HG03520 (cell line): ENCODE data around the gene HCN3.
"Not testable (repeated sequence)": the region's sequence is repeated elsewhere in the genome, so short reads cannot be mapped to it uniquely, and the experiment has no call there.

Source experiments
- ATAC-seq: cut with Tn5 transposase; IDR thresholded peaks from one replicate; pipeline ENCODE4 v1.9.1; 2021; ENCODE audit warnings: mild to moderate bottlenecking, moderate library complexity; ENCODE audit not compliant: unreplicated experiment

The HCN3 gene

DNA sequence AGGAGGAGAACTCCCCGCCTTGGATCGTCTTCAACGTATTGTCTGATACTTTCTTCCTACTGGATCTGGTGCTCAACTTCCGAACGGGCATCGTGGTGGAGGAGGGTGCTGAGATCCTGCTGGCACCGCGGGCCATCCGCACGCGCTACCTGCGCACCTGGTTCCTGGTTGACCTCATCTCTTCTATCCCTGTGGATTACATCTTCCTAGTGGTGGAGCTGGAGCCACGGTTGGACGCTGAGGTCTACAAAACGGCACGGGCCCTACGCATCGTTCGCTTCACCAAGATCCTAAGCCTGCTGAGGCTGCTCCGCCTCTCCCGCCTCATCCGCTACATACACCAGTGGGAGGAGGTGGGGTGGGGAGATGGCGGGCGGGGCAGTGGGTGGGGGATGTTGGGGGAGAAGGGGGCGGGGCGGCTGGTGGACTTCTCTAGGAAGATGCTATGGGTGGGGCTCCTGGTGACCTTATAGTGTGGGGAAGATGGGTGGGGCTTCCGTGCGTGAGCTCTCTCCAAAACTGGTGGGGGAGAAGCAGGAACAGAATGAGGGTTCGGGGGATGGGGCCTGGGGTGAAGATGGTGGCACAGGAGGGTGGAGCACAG lies 5.3 kb downstream of the HCN3 start:
- no peak for ATAC-seq

DNA sequence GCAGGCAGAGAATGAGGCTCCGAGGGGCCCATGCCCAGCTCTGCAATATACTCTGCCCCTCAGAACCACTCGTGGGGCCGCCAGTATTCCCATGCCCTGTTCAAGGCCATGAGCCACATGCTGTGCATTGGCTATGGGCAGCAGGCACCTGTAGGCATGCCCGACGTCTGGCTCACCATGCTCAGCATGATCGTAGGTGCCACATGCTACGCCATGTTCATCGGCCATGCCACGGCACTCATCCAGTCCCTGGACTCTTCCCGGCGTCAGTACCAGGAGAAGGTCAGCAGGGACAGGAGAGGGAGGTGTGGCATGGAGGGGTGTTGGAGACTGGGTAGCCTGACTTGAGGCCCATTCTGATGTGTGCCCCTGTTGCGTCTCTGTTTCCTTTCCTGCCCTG lies 7.2 kb downstream of the HCN3 start:
- ATAC-seq, result no peak

DNA sequence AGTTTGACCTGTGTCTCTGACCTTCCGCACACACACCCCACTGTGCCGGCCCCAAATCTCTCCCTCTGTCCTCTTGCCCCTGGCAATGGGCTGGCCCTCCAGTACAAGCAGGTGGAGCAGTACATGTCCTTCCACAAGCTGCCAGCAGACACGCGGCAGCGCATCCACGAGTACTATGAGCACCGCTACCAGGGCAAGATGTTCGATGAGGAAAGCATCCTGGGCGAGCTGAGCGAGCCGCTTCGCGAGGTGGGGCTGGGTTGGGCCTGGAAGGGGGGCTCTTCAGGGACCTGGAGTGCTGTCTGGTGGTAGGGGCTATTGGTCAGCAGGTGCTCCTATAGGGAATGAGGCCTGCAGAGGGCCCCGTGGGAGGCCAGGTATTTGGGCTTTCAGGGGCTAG lies 7.8 kb downstream of the HCN3 start:
- no peak for ATAC-seq

DNA sequence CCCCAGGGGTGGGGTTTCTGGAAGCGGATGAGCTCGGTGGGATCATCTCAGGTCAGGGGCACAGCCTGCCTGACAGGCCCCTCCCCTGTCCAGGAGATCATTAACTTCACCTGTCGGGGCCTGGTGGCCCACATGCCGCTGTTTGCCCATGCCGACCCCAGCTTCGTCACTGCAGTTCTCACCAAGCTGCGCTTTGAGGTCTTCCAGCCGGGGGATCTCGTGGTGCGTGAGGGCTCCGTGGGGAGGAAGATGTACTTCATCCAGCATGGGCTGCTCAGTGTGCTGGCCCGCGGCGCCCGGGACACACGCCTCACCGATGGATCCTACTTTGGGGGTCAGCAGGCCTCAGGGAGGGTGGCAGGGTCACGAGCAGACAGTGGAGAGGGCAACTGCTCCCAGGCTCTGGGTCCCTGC lies 8.4 kb downstream of the HCN3 start:
- no peak for ATAC-seq

DNA sequence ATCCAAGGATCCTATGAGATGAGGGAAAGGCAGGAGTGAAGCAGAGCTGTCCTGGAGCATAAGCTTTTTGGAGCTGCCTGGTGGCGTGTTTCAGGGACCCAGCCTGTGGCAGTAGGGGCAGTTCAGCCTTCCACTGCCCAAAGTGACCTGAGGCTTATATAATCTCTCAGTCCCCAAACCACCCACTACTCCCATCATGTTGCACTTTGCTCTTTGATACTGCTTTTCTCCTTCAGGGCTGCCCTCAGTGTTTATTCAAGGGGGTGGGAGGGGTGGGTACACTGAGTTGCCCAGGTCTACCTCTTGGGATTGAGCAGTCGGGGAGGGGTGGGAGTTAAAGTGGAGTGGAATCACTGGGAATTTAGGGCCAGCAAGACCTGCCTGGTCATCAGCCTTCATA lies 9.3 kb downstream of the HCN3 start:
- no peak for ATAC-seq

DNA sequence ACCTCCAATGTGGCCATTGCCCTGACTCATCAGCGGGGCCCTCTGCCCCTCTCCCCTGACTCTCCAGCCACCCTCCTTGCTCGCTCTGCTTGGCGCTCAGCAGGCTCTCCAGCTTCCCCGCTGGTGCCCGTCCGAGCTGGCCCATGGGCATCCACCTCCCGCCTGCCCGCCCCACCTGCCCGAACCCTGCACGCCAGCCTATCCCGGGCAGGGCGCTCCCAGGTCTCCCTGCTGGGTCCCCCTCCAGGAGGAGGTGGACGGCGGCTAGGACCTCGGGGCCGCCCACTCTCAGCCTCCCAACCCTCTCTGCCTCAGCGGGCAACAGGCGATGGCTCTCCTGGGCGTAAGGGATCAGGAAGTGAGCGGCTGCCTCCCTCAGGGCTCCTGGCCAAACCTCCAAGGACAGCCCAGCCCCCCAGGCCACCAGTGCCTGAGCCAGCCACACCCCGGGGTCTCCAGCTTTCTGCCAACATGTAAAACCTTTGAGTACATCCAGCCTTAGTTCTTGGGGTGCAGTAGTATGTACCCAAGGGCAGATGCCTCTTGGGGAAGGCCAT lies 10.8 kb downstream of the HCN3 start:
- ATAC-seq, result no peak

DNA sequence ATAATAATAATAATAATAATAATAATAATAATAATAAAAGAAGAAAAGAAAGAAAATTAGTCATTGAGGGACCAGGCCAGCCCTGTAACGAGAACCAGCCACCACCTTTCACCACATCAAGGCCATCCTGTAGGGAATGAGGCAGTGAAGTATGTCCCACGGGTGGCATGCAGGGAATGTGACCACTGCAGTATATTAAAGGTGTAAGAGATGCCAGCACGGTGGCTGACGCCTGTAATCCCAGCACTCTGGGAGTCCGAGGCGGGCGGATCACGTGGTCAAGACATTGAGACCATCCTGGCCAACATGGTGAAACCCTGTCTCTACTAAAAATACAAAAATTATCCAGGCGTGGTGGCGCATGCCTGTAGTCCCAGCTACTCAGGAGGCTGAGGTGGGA lies 13.7 kb downstream of the HCN3 start:
- ATAC-seq, result not testable (repeated sequence)

DNA sequence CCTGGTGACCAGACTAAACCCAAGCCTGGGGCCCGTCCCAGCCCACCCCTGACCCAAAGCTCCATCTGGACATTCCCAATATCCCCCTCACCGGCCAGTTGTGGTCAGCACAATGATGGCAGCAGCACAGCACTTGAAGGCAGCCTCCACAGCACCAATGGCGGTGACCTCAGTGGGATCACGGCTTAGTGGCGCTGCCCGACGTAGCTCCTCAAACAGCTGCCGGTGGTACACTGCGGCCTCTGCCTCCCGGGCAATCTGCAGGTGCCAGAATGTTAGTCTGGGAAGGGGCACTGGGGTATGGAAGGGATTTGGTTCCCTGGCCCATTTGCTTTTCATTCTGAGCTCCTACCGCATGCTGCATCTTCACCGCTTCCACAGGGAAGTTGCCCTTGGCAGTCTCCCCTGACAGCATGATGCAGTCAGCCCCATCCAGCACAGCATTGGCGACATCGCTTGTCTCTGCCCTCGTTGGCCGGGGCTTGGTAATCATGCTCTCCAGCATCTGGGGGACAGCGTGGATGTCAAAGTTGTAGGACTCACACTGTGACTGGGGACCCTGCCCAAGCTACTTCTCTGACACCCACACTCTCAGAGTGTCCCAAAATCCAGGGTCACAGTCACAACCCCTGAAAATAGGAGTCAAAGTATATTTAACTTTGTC lies 16.0 kb downstream of the HCN3 start:
- ATAC-seq, result no peak

DNA sequence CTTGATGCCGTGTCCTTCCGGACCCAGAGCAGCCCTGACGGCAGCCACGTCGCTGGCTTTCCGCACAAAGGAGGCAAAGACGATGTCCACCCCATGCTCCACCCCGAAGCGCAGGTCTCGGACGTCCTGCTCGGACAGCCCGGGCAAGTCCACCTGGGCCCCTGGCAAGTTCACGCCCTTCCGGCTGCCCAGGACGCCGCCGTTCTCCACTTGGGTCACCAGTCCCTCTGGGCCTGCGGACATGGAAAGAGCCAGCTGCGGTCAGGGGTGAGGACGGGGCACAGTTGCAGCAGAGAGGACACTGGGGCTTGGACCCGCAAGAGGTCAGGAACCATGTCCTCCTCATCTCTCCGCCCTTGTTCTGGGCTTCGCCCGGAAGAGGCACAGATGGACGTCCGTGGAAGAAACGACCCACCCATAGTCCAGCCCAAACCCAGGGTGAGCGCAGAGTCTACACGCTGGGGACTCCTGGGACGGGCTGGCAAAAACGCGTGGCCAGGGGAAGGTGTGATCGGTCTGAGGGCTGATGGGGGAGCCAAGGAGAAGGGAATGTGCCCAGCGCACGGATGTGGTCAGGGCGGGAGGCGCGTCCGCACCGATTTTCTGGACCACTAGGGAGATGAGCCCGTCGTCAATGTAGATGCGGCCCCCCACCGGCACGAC lies 17.4 kb downstream of the HCN3 start:
- no peak for ATAC-seq

DNA sequence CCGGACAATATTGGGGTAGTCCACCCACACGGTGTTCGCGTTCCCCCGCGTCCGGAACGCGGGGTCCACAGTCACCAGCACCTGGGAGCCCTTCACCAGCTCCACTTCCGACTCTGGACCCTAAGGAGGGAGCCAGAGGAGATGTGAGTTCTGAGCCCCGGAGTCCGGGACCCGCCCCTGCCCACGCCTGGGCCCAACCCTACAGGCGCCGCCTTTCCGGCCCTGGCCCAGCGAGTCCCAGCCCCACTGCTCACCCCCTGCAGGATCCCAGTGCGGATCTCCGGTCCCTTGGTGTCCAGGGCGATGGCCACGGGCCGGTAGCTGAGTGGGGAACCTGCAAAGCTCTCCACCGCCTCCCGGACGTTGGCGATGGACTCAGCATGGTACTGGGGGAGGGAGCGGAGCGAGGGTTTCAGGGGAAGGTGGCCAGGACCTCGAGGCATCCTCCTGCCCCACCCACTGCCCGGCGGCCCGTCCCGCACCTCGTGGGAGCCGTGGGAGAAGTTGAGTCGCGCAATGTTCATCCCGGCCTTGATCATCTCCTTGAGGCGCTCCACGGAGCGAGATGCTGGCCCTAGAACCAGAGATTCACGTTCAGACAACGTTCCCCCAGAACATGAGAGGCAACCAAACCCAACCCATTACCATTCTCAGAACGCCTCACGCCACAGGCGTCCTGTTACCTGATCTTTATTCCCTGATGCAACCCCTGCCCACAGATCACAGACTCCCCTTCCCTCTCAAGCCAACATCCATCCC lies 18.1 kb downstream of the HCN3 start:
- no peak for ATAC-seq

DNA sequence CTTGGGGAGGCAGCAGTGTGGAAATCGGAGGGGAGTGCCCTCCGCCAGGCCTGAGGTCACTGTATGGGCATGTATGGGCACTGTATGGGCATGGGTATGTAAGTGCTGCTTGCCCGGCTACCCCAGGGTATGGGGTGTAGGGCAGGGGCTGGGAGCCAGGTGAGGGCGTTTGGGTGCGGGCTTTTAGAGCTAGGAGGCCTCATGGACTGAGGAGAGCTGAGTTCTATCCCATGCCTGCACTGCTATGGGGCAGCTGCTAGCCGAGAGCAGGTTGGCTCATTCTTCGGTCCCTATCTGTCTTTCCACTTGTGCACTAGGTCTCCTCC lies 18.6 kb downstream of the HCN3 start:
- no peak for ATAC-seq

DNA sequence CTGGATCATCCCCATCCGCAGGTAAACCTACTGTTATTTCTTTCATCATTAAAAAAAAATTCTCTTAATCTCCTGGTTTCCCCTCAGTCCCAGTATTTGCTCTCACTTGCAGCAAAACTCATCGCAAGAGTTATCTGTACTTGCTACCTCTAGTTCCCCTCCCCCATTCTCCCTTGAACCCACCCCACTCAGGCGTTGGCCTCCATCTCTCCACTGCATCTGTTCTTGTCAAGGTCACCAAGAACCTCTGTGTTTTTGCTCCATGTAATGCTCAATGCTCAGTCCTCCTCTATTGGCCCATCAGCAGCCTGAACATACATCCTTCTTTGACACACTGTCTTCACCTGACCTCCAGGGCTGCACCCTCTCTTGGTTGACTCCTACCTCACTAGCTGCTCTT lies 19.4 kb downstream of the HCN3 start:
- no peak for ATAC-seq

DNA sequence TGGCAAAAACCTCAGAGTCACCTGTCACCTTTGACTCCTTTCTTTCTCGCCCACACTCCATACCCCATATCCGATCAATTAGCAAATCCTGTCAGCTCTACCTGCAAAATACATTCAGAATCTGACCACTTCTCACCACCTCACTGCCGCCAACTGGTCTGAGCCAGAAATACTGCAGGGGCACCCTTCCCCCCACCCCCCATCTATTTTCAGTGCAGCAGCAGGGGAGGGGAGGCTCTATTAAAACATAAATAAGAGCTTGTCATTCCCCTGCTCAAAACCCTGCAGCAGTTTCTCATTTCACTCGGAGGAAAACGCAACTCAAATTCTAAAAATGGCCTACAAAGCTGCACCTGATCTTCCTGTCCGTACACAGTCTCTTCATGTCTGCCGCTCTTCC lies 20.1 kb downstream of the HCN3 start:
- no peak for ATAC-seq

DNA sequence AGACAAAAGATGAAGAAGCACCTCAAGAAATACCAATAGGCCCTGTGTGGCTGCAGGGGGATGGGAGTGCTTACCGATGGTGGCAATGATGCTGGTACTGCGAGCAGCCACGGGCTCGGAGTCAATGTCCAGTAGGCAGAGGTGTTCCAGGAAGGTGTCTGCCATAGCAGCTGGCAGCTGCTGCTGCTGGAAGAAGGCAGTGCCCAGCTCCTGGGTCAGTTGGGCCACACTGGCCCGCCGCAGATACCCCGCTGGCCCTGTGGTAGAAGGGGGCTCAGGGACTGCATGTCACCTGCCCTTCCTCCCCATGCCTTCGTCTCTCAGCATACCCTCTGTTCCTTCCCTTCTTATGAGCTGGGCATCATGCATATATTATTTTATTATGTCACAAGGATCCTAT lies 22.8 kb downstream of the HCN3 start:
- no peak for ATAC-seq

DNA sequence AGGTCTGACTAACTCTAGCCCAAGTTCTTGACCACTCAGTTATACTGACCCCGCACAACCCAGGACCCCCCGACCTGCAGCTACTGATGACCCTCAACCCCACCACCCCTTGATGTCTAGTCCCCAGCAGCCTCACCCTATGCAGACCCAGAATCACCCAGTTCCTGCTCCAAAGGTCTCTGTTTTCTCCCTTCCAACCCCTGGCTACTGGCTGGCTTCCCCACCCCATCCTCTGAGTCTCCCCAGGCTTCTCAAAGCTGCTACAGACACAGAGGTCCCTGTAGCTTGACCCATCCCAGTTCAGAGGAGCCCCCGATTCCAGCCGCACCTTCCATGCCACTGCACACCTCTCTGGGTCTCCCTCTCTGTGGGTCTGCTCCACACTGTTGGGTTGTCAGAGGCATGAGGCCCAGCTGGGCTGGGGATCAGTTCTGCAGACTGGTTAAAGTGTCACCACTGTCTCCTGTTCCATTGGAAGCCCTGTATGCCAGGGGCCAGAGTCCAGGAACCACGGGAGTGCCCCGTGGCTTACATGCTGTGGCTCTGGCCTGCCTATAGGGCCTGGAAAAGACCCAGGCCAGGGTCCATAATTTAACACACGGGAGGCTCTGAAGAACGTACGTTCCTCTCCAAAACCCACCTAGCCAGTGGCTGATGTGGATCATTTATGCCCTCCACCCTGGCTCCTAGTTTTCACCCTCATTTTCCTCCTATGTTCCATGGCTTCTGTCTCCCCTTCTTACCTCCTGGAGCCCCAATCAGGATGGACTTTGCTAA lies 23.5 kb downstream of the HCN3 start:
- ATAC-seq, result no peak

DNA sequence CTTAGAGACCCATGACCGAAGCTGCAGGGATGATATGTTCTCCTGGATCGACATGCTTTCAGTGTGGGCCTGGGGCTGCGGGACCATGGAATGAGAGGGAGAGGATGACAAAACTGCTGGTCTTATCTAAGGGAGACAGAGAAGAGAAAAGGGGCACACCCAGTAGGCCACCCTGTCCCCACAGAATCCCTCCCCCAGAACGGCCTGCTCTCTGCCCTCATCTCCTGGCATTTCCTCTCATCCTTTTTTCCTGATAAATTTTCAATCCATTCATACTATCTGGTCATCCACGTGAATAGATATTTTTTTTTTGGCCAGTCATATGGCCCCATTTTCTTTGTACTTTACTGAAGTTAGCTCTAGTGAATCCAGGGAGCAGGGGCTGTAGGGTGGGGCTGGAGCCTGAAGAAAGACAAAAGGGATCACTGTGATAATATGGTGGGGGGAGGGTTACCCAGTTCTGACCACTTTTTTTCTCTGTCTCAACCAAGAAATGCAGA lies 24.1 kb downstream of the HCN3 start, which contains the start of gene PKLR:
TSS of gene PKLR (minus strand) at position 97 of the 500 bp plus-strand sequence. CDS start at position 54, 43 bp downstream.
- ATAC-seq, result no peak

DNA sequence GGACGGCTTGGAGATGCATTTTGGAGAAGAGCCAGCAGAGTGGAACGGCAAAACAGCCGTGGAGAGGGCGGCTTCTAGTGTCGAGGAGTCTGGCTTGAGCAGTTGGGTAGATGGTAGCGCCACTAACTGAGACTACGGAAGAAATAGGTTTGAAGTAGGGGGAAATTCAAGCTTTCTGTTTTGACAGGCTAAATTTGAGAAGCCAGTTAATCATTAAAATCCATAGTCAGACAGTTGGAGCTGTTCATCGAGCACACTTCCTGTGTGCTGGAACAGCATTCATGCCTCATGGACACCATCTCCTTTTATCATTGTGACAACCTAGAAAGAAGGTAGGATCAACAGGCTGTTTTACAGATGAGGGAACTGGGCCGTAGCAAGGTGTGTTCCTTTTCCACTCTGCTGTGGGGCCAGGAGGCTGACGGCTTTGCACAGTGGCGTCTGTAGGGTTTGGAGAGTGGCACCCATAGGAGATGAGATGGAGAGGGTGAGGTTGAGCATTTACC lies 27.3 kb downstream of the HCN3 start:
- ATAC-seq, result no peak

DNA sequence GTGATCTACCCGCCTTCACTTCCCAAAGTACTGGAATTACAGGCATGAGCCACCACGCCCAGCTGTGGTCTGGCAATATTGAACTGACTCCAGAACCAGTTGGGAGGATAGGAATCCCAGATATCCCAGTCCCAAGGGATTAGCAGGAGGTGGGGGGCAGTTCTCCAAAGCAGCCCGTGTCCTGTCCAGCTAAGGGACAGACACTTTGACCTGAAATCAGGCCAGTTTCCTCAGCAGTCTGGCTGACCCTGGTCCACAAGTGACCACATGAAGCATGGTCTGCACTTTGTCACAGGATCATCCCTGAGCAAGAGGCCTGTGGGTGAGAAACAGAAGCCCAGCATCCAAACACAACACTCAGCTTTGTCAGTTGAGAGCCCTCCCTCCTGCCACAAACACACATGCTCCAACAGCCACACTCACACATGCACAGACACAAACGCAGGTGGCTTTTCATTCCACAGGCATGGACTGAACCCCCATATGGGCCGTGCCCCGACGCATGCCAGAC lies 28.7 kb downstream of the HCN3 start:
- ATAC-seq, result no peak

DNA sequence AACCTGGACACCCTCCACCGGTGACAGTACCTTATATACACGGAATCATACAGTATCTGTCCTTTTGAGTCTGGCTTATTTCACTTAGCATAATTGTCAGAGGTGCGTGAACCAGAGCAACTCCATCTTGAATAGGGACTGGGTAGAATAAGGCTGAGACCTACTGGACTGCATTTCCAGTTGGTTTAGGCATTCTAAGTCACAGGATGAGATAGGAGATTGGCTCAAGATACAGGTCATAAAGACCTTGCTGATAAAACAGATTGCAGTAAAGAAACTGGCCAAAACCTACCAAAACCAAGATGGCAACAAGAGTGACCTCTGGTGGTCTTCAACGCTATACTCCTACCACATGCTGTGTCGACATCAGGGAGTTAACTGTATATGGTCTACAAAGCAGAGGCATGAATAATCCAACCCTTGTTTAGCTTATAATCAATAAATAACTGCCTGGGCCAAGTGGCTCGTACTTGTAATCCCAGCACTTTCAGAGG lies 30.0 kb downstream of the HCN3 start:
- no peak for ATAC-seq
